ENCODE measurements around the gene WWOX. TPM values are rescaled to one million over a fixed set of nuclear protein-coding genes. Genes with fewer than 3 reads are reported as not detected.

WWOX gene
- total RNA-seq, 6 donors from 2014 or later = 18.7 to 167 (median 31.0) TPM

DNA sequence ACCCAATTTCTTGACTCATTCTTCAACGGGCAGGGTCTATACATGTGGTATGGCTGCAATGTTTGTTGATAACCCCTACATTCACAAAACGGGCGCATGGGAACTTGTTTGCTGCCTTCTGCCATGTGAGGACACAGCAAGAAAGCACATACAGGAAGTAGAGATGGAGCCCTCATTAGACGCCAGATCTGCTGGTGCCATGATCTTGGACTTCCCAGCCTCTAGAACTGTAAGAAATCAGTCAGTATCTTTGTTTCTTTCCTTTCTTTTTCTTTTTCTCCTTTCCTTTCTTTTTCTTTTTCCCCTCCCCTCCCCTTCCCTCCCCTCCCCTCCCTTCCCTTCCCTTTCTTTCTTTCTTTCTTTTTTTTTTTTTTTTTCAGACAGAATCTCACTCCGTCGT, 165.2 kb downstream of the WWOX start:
- WGBS, 2 donors = 89 to 97% methylated on average over 6 of the region's 6 CpGs
- Histone ChIP-seq H3K36me3 (no peaks in the 10 kb centered on the region), H3K27ac (no peak overlapping the region), H3K27me3 (no peaks in the 10 kb centered on the region), H3K4me1 (no peaks in the 10 kb centered on the region), H3K9me3 (peaks cover 0 to 3% (median 0%) of the 10 kb centered on the region in 4 donors), H3K4me3 (no peak overlapping the region)
- DNase-seq = no peak
- ATAC-seq (ENCODE audit: low FRiP score in 2 of 2) = no peak
- TF ChIP-seq POLR2AphosphoS5 (IDR thresholded peaks at IDR 0.05) (no peak), EP300 (IDR thresholded peaks at IDR 0.05) (no peak), POLR2A (IDR thresholded peaks at IDR 0.05) (no peak)
- TF ChIP-seq, protein P1, sequence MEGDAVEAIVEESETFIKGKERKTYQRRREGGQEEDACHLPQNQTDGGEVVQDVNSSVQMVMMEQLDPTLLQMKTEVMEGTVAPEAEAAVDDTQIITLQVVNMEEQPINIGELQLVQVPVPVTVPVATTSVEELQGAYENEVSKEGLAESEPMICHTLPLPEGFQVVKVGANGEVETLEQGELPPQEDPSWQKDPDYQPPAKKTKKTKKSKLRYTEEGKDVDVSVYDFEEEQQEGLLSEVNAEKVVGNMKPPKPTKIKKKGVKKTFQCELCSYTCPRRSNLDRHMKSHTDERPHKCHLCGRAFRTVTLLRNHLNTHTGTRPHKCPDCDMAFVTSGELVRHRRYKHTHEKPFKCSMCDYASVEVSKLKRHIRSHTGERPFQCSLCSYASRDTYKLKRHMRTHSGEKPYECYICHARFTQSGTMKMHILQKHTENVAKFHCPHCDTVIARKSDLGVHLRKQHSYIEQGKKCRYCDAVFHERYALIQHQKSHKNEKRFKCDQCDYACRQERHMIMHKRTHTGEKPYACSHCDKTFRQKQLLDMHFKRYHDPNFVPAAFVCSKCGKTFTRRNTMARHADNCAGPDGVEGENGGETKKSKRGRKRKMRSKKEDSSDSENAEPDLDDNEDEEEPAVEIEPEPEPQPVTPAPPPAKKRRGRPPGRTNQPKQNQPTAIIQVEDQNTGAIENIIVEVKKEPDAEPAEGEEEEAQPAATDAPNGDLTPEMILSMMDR (IDR thresholded peaks at IDR 0.05) = no peak

DNA sequence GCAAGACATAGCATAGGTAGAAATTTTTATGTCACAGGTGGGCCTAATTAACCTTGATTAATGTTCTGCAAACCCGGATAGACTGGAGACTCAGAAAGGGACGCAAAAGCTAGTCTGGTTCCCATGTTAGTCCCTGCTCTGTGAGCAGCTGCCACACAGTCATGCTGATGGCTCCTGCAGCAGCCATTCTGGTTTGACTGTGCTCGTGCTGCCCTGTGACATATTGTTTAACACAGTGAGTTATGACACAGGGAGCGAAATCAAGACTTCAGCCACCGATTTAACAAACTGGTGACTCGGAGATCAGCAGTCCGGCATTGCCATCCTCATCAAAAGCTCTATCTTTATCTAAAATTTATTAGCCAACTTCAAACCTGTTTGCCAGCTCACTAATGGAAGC, 169.8 kb downstream of the WWOX start:
- H3K9me3 ChIP-seq = peaks cover 0 to 3% (median 0%) of the 10 kb centered on the region in 4 donors
- ATAC-seq (ENCODE audit: low FRiP score in 2 of 2) = no peak
- no peaks in the 10 kb centered on the region for H3K27me3 ChIP-seq
- H3K27ac ChIP-seq = no peak overlapping the region
- DNase-seq = no peak
- TF ChIP-seq, protein P1 (IDR thresholded peaks at IDR 0.05) = no peak
- TF ChIP-seq POLR2A (IDR thresholded peaks at IDR 0.05) (no peak), EP300 (IDR thresholded peaks at IDR 0.05) (no peak), POLR2AphosphoS5 (IDR thresholded peaks at IDR 0.05) (no peak)
- H3K4me3 ChIP-seq = no peak overlapping the region
- no peaks in the 10 kb centered on the region for H3K4me1 ChIP-seq
- H3K36me3 ChIP-seq = no peaks in the 10 kb centered on the region
- 83 to 91% methylated on average over 7 of the region's 7 CpGs for WGBS, 2 donors

DNA sequence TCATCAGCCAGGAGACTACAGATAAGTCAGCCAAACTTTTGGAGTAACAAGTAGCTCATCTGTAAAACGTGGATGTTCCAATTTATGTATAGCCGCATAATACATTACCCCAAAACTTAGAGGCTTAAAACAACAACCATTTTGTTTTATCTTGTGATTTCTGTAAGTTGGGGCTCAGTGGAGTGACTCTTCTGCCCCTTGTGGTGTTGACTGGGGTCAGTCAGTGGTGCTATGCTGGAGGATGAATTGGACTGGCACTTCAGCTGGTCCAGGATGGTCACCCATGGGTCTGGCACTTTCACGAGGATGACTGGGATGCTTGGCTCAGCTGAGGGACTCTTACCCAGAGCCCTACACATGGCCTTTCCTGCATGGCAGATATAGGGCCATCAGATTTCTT, 172.5 kb downstream of the WWOX start:
- TF ChIP-seq EP300 (IDR thresholded peaks at IDR 0.05) = no peak
- TF ChIP-seq POLR2AphosphoS5 (IDR thresholded peaks at IDR 0.05) = no peak
- no peak for TF ChIP-seq POLR2A (IDR thresholded peaks at IDR 0.05)
- TF ChIP-seq, protein P1 (IDR thresholded peaks at IDR 0.05) = no peak
- WGBS, 2 donors = 89 to 96% methylated on average over 2 to 3 of the region's 3 CpGs
- Histone ChIP-seq H3K27ac (no peak overlapping the region), H3K4me3 (no peak overlapping the region), H3K4me1 (no peaks in the 10 kb centered on the region), H3K27me3 (no peaks in the 10 kb centered on the region), H3K9me3 (no peaks in the 10 kb centered on the region), H3K36me3 (no peaks in the 10 kb centered on the region)
- ATAC-seq (ENCODE audit: low FRiP score in 2 of 2) (no peak), DNase-seq (no peak)

DNA sequence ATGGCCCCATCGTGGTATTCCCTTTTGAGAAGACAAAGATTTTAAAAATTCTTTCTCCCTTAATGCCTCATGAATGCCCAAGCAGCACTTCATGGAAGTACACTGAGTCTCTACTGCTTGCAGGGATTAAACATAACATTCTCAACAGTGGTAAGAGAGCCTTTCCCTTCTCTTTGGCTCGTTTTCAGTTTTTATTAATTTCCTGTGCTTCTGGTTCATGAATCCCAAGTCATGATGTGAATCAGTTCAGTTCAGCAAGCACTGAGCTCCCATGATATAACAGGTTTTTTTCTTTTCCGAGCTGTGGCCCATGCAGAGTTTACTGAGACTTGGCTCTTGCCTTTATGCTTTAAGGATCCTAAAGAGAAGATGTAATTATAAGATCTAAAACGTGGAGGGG, 175.3 kb downstream of the WWOX start:
- Histone ChIP-seq H3K27me3 (no peaks in the 10 kb centered on the region), H3K9me3 (no peaks in the 10 kb centered on the region), H3K4me3 (no peak overlapping the region), H3K27ac (no peak overlapping the region), H3K4me1 (no peaks in the 10 kb centered on the region), H3K36me3 (no peaks in the 10 kb centered on the region)
- DNase-seq = no peak
- TF ChIP-seq POLR2A (IDR thresholded peaks at IDR 0.05) (no peak), POLR2AphosphoS5 (IDR thresholded peaks at IDR 0.05) (no peak), EP300 (IDR thresholded peaks at IDR 0.05) (no peak)
- TF ChIP-seq, protein P1 (IDR thresholded peaks at IDR 0.05) = no peak
- no peak for ATAC-seq (ENCODE audit: low FRiP score in 2 of 2)
- WGBS, 2 donors = 83% methylated on average over 4 of the region's 4 CpGs

- Histone ChIP-seq H3K27me3 (no peaks in the 10 kb centered on the region), H3K36me3 (no peaks in the 10 kb centered on the region), H3K9me3 (no peaks in the 10 kb centered on the region), H3K4me3 (no peak overlapping the region), H3K27ac (no peak overlapping the region), H3K4me1 (no peaks in the 10 kb centered on the region)
- ATAC-seq (ENCODE audit: low FRiP score in 2 of 2) (no peak), DNase-seq (no peak)
- 91 to 97% methylated on average over 5 of the region's 5 CpGs for WGBS, 2 donors
- TF ChIP-seq, protein P1 (IDR thresholded peaks at IDR 0.05) = no peak
- TF ChIP-seq EP300 (IDR thresholded peaks at IDR 0.05) (no peak), POLR2AphosphoS5 (IDR thresholded peaks at IDR 0.05) (no peak), POLR2A (IDR thresholded peaks at IDR 0.05) (no peak)
Observed at GRCh38 chr16:78275420-78275819, 176.0 kb downstream of the WWOX start.
